Stimulated activated CD4-positive, alpha-beta T cell treated with anti-CD3 and anti-CD28 coated beads, Interleukin-4, amount 100 ng/mL, for 4 hours (primary cell): Measurements from ENCODE around the gene AARS1.
"Not testable (repeated sequence)": the region's sequence is repeated elsewhere in the genome, so short reads cannot be mapped to it uniquely, and the experiment has no call there.

Source experiments
- DNase-seq, 2 experiments: peaks; one replicate each; pipeline ENCODE4 v3.0.0-alpha.2; 2020

The AARS1 gene

DNA sequence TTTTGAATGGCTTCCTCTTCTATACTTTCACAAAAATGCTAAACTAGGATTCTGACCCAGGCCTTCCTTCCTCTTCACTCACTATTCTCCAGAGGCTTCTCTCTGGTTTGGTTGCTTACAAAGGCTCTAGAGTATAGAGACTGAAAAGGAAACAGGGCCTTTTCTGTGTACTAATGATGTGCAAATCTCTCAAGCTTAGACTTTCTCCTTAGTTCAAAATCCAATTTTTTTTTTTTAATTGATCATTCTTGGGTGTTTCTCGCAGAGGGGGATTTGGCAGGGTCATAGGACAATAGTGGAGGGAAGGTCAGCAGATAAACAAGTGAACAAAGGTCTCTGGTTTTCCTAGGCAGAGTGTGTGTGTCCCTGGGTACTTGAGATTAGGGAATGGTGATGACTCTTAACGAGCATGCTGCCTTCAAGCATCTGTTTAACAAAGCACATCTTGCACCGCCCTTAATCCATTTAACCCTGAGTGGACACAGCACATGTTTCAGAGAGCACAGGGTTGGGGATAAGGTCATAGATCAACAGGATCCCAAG is 65.3 kb downstream of the AARS1 start:
- DNase-seq = not testable (repeated sequence)

DNA sequence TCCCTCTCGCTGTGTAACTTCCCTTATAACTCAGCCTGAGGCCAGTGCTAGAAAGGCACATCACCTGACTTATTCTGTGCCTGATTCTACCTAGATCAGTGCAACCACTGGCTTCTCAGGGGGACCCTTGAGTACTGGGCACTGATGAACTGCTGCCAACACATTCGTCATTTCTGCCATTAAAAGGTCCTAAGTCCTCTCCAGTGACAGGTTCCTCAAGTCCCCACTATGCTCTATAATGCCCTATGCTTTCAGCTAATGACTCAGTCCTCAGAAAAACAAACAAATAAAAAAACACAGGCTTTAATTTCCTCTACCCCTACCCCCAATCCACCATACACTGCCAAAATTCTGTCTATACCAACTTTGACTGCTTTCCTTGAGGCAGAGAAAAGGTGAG is 66.1 kb downstream of the AARS1 start:
- not testable (repeated sequence) for DNase-seq

DNA sequence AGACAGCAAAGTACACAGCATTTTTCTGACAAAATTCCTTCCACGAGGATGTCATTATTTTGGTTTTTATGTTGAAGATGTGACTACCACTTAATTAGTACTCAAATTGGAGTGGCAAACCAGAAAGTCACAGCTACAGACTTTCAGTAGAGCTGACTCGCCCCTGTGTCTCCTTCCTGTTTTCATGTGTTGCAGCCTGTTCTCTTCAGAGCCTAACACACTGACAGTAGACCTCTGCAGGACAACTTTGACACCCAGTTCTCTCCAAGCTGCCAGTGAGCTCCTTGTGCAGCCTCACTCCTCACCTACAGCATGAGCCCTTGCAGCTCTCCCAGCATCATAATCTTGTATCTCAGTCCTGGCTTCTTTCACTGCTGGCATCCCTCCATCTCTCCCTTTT is 66.7 kb downstream of the AARS1 start:
- not testable (repeated sequence) for DNase-seq

DNA sequence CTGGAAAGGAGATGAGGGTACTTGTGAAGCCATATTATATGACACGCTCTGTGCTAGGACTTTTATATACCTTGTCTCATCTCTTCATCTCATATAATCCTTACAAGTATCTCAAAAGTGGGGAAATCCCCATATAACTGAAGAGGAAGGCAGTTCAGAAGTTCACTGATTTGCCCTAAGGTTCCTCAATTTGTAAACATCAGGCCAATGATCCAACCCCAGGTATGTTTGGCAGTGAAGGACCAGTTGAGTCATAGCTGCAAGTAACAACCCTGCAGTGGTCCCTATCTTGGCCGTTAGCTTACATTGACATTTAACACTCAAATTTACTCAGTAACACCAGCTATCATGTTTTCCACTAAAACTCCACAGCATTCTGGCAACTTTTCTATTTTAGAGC is 70.7 kb downstream of the AARS1 start:
- DNase-seq = not testable (repeated sequence)

DNA sequence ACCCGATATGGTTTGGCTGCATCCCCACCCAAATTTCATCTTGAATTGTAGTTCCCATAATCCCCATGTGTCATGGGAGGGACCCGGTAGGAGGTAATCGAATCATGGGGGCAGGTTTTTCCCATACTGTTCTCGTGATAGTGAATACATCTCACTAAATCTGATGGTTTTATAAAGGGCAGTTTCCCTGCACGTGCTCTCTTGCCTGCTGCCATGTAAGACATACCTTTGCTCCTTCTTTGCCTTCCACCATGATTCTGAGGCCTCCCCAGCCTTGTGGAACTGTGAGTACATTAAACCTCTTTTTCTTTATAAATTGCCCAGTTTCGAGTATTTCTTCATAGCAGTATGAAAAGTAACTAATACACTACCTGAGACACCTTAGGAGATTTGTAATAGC is 82.9 kb downstream of the AARS1 start:
- DNase-seq = not testable (repeated sequence)

DNA sequence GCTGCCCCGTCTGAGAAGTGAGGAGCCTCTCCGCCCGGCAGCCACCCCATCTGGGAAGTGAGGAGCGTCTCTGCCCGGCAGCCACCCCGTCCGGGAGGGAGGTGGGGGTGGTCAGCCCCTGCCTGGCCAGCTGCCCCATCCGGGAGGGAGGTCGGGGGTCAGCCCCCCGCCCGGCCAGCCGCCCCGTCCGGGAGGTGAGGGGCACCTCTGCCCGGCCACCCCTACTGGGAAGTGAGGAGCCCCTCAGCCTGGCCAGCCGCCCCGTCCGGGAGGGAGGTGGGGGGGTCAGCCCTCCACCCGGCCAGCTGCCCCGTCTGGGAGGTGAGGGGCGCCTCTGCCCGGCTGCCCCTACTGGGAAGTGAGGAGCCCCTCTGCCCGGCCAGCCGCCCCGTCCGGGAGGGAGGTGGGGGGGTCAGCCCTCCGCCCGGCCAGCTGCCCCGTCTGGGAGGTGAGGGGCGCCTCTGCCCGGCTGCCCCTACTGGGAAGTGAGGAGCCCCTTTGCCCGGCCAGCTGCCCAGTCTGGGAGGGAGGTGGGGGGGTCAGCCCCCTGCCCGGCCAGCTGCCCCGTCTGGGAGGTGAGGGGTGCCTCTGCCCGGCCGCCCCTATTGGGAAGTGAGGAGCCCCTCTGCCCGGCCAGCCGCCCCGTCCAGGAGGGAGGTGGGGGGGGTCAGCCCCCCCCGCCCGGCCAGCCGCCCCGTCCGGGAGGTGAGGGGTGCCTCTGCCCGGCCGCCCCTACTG is 84.5 kb downstream of the AARS1 start:
- not testable (repeated sequence) for DNase-seq

DNA sequence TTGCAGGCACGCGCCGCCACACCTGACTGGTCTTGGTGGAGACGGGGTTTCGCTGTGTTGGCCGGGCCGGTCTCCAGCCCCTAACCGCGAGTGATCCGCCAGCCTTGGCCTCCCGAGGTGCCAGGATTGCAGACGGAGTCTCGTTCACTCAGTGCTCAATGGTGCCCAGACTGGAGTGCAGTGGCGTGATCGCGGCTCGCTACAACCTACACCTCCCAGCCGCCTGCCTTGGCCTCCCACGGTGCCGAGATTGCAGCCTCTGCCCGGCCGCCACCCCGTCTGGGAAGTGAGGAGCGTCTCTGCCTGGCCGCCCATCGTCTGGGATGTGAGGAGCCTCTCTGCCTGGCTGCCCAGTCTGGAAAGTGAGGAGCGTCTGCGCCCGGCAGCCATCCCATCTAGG is 85.3 kb downstream of the AARS1 start:
- not testable (repeated sequence) for DNase-seq

DNA sequence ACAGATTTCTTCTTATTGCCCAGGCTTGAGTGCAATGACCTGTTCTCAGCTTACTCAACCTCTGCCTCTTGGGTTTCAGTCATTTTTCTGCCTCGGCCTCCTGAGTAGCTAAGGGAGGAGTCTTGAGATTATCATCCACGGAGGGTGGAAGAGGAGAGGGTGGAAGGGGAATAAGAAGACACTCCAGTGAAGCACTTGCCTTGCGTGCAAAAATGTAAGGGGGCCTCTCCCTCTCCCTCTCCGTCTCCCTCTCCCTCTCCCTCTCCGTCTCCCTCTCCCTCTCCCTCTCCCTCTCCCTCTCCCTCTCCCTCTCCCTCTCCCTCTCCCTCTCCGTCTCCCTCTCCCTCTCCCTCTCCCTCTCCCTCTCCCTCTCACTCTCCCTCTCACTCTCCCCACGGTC is 85.8 kb downstream of the AARS1 start:
- DNase-seq = not testable (repeated sequence)
